Measurements from ENCODE around the gene AFF3. TPM values are rescaled to one million over a fixed set of nuclear protein-coding genes. Genes with fewer than 3 reads are reported as not detected.

Gene AFF3
- polyA plus RNA-seq, 1 donor (not counting 4 experiments of a cell fraction or from before 2014, with no cell fraction given): not detected

DNA sequence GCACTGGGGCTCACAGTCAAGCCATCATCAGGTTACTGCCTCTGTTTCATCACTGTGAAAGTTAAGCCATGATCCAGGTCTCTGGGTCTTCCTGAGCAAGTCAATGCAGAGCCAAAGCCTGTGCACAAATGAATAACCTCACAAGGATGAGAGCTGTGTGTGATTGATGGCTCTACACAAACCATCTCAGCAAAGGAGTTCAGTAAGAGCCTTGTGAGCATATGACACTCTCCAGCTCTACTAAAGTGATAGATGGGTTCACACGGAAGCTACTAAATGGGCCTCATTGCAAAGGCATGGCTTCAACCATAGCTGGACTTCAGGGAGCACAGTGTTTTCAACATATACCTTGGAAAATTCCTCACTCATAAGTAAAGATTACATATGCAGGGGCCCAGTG, 101.5 kb downstream of the AFF3 start:
- Histone ChIP-seq H3K9me3 (ENCODE audit: control insufficient read depth, low read depth, low read length) (no peaks in the 10 kb centered on the region), H3K36me3 (ENCODE audit: control insufficient read depth in 2 of 2, extremely low read depth in 1 of 2, insufficient read depth in 2 of 2, low read length in 2 of 2) (no peaks in the 10 kb centered on the region), H3K4me3 (ENCODE audit: control insufficient read depth in 2 of 3, extremely low read depth in 1 of 3, insufficient read depth in 2 of 3, low read depth in 1 of 3, low read length in 3 of 3) (no peak overlapping the region), H3K4me2 (ENCODE audit: control insufficient read depth, extremely low read depth, insufficient read depth, low read depth, low read length) (no peak overlapping the region), H3K79me2 (ENCODE audit: control insufficient read depth, insufficient read depth, low read length) (no peaks in the 10 kb centered on the region), H3K9me1 (ENCODE audit: control insufficient read depth, extremely low read depth, insufficient read depth, low read length) (no peaks in the 10 kb centered on the region), H3K9ac (ENCODE audit: control insufficient read depth, extremely low read depth, insufficient read depth, low read length) (no peak overlapping the region), H3K27ac (ENCODE audit: control insufficient read depth, insufficient read depth, low read length) (no peak overlapping the region), H3K27me3 (ENCODE audit: control insufficient read depth, extremely low read depth, insufficient read depth, low read length) (no peaks in the 10 kb centered on the region), H2AFZ (ENCODE audit: control insufficient read depth, low read length) (no peak overlapping the region), H3K4me1 (ENCODE audit: control insufficient read depth, extremely low read depth, insufficient read depth, low read length) (no peaks in the 10 kb centered on the region), H4K20me1 (ENCODE audit: control insufficient read depth, extremely low read depth, insufficient read depth, low read length) (no peaks in the 10 kb centered on the region)
- no peak for TF ChIP-seq EZH2 (IDR thresholded peaks at IDR 0.05; ENCODE audit: low read length)
- TF ChIP-seq, protein P1, sequence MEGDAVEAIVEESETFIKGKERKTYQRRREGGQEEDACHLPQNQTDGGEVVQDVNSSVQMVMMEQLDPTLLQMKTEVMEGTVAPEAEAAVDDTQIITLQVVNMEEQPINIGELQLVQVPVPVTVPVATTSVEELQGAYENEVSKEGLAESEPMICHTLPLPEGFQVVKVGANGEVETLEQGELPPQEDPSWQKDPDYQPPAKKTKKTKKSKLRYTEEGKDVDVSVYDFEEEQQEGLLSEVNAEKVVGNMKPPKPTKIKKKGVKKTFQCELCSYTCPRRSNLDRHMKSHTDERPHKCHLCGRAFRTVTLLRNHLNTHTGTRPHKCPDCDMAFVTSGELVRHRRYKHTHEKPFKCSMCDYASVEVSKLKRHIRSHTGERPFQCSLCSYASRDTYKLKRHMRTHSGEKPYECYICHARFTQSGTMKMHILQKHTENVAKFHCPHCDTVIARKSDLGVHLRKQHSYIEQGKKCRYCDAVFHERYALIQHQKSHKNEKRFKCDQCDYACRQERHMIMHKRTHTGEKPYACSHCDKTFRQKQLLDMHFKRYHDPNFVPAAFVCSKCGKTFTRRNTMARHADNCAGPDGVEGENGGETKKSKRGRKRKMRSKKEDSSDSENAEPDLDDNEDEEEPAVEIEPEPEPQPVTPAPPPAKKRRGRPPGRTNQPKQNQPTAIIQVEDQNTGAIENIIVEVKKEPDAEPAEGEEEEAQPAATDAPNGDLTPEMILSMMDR (optimal IDR thresholded peaks at IDR 0.05 in 1 of 3, IDR thresholded peaks at IDR 0.05 in 1 of 3, conservative IDR thresholded peaks at IDR 0.05 in 1 of 3; ENCODE audit: extremely low read depth in 1 of 3, insufficient read depth in 2 of 3, low read length in 3 of 3): no peak
- dilution Hi-C loops (cut with MboI; ENCODE audit: extremely low pct_ligation_motif_present, low sequenced_read_pairs): no loop called here
- DNase-seq (ENCODE audit: low read depth, low spot score) (no peak), FAIRE-seq (no peak)

DNA sequence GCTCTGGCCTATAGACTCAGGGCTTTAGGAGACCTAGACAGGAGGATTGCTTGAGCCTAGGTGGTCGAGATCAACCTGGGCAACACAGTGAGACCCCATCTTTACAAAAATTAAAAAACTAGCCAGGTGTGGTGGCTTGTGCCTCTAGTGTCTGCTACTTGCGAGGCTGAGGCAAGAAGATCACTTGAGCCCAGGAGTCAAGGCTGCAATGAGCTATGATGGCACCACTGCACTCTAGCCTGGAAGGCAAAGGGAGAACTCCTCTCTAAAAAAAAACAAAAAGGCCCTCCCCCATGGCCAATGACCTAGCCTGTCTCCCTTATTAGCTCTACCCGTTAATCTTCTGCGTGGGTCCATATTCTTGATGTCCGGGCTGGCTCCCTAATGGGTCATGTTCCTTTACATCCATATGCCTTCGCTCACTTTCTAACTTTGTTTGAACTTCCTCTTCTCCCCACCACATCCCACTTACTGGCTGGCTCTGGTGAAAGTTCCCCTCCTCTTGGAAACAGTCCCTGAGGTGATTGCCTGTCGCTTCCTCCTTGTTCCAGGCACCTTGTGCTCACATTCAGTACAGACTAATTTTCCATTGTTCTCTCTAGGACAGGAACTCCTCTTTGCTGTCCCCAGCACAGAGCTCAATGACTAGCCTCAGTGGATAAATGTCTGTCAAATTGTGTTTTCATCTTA, 103.0 kb downstream of the AFF3 start:
- Histone ChIP-seq H3K9me3 (ENCODE audit: control insufficient read depth, low read depth, low read length) (no peaks in the 10 kb centered on the region), H3K79me2 (ENCODE audit: control insufficient read depth, insufficient read depth, low read length) (no peaks in the 10 kb centered on the region), H3K9ac (ENCODE audit: control insufficient read depth, extremely low read depth, insufficient read depth, low read length) (no peak overlapping the region), H3K27ac (ENCODE audit: control insufficient read depth, insufficient read depth, low read length) (no peak overlapping the region), H2AFZ (ENCODE audit: control insufficient read depth, low read length) (no peak overlapping the region), H3K27me3 (ENCODE audit: control insufficient read depth, extremely low read depth, insufficient read depth, low read length) (no peaks in the 10 kb centered on the region), H3K4me3 (ENCODE audit: control insufficient read depth in 2 of 3, extremely low read depth in 1 of 3, insufficient read depth in 2 of 3, low read depth in 1 of 3, low read length in 3 of 3) (no peak overlapping the region), H3K4me2 (ENCODE audit: control insufficient read depth, extremely low read depth, insufficient read depth, low read depth, low read length) (no peak overlapping the region), H4K20me1 (ENCODE audit: control insufficient read depth, extremely low read depth, insufficient read depth, low read length) (no peaks in the 10 kb centered on the region), H3K4me1 (ENCODE audit: control insufficient read depth, extremely low read depth, insufficient read depth, low read length) (no peaks in the 10 kb centered on the region), H3K36me3 (ENCODE audit: control insufficient read depth in 2 of 2, extremely low read depth in 1 of 2, insufficient read depth in 2 of 2, low read length in 2 of 2) (no peaks in the 10 kb centered on the region), H3K9me1 (ENCODE audit: control insufficient read depth, extremely low read depth, insufficient read depth, low read length) (no peaks in the 10 kb centered on the region)
- TF ChIP-seq EZH2 (IDR thresholded peaks at IDR 0.05; ENCODE audit: low read length): no peak
- TF ChIP-seq, protein P1 (optimal IDR thresholded peaks at IDR 0.05 in 1 of 3, IDR thresholded peaks at IDR 0.05 in 1 of 3, conservative IDR thresholded peaks at IDR 0.05 in 1 of 3; ENCODE audit: extremely low read depth in 1 of 3, insufficient read depth in 2 of 3, low read length in 3 of 3): no peak
- FAIRE-seq (no peak), DNase-seq (ENCODE audit: low read depth, low spot score) (no peak)
- dilution Hi-C loops (cut with MboI; ENCODE audit: extremely low pct_ligation_motif_present, low sequenced_read_pairs): no loop called here

All from keratinocyte (primary cell).